Right atrium auricular region (tissue), 2 donors: Measurements from ENCODE around the gene TMEM225B. TPM values are rescaled to one million over a fixed set of nuclear protein-coding genes. Genes with fewer than 3 reads are reported as not detected.

Experiments used
- DNase-seq: peaks from one replicate; pipeline ENCODE4 v3.0.0-alpha.2; 2019; ENCODE audit warnings: low spot score
- H3K27ac ChIP-seq, 2 donors: fragments of 200-600 bp; sonication (generic); 1 replicate in 1 of 2; 2 replicates in 1 of 2; pipeline ENCODE4 v1.5.1; 2016 to 2019
- H3K27me3 ChIP-seq, 2 donors: fragments of 200-600 bp; sonication (generic); one replicate each; pipeline versions ENCODE4 v1.5.1 to v1.6.0; 2017 to 2019
- H3K36me3 ChIP-seq: fragments of 200-600 bp; sonication (generic); one replicate; pipeline ENCODE4 v1.5.1; 2016
- H3K4me1 ChIP-seq, 2 donors: fragments of 200-600 bp; sonication (generic); one replicate each; pipeline versions ENCODE4 v1.5.1 to v1.6.0; 2017 to 2019
- H3K4me3 ChIP-seq, 2 donors: fragments of 200-600 bp; sonication (generic); 1 replicate in 1 of 2; 2 replicates in 1 of 2; pipeline ENCODE4 v1.5.1; 2017 to 2019; ENCODE audit warnings: mild to moderate bottlenecking in 1 of 2, moderate library complexity in 1 of 2
- H3K9me3 ChIP-seq, 2 donors: fragments of 200-600 bp; sonication (generic); one replicate each; pipeline ENCODE4 v1.5.1; 2019
- CTCF ChIP-seq, 2 donors: fragments of 200-600 bp; sonication (generic); IDR thresholded peaks; one replicate each; pipeline ENCODE4 v1.5.1; 2019; ENCODE audit warnings: antibody characterized with exemption in 2 of 2
- total RNA-seq, 2 donors: library from RNA; depleted of rRNA; stranded (reverse); fragments of >200 nt; gene quantifications; one replicate each; pipeline ENCODE4 v1.1.0, GENCODE V29; 2016

TMEM225B gene
- total RNA-seq, 2 donors from 2014 or later: not detected

DNA sequence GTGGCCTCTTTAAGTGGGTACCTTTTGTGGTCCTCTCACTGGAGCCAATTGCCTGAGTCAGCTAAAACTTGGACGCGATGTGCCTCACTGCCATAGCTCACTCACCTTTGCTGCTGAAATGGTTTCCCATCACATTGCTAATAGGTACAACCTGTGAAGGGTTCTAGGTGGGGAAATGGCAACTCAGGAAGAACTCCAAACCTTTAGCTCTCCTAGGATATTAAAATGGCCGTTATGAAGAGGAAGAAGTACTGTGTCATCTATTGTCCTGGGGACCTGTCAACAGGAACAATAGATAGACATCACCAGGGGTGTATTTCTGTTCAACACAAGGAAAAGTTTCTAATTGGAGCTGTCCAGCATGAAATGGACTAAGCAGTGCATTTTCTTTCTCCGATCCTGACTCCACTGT, 40.9 kb upstream of the TMEM225B start:
- no peak for DNase-seq
- Histone ChIP-seq H3K9me3 (no peaks in the 10 kb centered on the region), H3K27me3 (no peaks in the 10 kb centered on the region), H3K36me3 (peaks cover 20% of the 10 kb centered on the region), H3K27ac (peak overlapping the region; percentile 98 to 99), H3K4me3 (peak overlapping the region; percentile 94 to 95), H3K4me1 (peaks cover 0 to 47% of the 10 kb centered on the region in 2 donors)
- no peak for TF ChIP-seq CTCF (IDR thresholded peaks at IDR 0.05)

DNA sequence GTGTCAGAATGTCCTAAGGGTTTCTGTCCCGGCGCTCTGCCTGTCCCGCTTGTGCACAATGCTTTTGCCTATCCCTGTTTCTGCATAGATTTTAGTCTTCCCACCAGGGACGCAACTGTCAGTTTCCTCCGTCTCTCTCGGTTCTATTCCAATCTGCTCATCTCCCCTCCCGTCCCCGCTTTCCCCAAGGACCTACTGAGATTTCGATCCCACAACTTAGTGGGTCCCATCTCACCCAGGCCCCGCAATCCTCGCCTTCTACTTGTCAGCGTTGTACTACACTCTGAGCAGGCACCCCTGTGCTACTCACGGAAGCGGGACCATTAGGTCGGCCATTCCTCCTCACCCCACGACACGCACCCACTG, 40.1 kb upstream of the TMEM225B start:
- H3K4me3 ChIP-seq: peak overlapping the region; percentile 94 to 95
- no peaks in the 10 kb centered on the region for H3K9me3 ChIP-seq
- peak overlapping the region; percentile 98 to 99 for H3K27ac ChIP-seq
- H3K4me1 ChIP-seq: peaks cover 0 to 46% of the 10 kb centered on the region in 2 donors
- H3K27me3 ChIP-seq: no peaks in the 10 kb centered on the region
- H3K36me3 ChIP-seq: peaks cover 27% of the 10 kb centered on the region
- DNase-seq: no peak
- TF ChIP-seq CTCF (IDR thresholded peaks at IDR 0.05): no peak

DNA sequence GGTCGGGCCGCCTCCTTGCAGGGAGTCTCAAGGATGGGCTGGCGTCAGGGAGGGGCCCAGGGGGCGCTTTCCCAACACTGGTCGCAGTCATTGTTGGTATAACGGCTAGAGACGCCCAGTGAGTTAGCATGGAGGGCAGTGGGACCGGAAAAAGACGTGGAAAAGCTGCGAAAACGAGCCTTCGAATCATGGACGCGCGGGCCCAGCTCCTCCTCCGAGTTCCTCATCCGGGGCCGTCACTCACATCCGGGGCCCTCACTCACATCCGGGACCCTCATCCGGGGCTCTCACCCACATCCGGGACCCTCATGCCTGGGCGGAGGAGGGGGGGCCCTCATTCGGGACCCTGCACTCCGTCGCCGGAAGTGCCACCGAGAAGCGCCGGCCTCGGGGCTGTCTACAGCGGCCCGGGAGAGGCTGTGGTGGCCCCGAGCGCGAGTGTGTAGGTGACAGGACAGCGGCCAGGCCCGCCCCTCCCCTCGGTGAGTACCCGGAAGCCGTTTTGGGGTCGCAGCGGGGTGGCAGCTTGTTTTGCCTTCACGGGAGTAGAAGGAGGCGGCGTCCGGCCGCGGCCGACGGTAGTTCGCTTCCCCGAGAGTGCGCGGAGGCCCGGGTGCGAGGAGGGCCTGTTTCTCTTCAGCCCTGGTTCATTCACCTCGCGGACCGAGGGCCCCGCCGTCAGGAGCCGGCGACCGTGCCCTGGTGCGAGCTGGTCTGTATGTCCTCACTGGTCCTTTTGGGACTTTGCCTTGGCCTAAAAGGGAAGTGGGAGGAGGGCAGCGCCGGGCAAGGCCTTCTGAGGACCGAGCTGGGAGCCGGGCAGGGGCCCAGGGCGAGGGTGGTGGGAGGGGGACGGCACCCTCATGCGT, 39.5 kb upstream of the TMEM225B start, which contains the start of gene ZNF655:
Gene ZNF655, plus strand, starts transcription at position 337 of the 869 bp plus-strand sequence. CDS start 1,918 bp downstream, outside the sequence.
- peak within 1 kb of the TSS; percentile 94 to 95 for H3K4me3 ChIP-seq
- no peaks in the 10 kb centered on the region for H3K9me3 ChIP-seq
- H3K4me1 ChIP-seq: peaks cover 0 to 47% of the 10 kb centered on the region in 2 donors
- DNase-seq: peak; percentile 94
- peak in 1 of 2 donors; percentile 5 for TF ChIP-seq CTCF (IDR thresholded peaks at IDR 0.05)
- H3K27me3 ChIP-seq: no peaks in the 10 kb centered on the region
- H3K36me3 ChIP-seq: peaks cover 33% of the 10 kb centered on the region
- H3K27ac ChIP-seq: peak within 1 kb of the TSS; percentile 98 to 99

GRCh38 chr7:99559175-99559915, 38.7 kb upstream of the TMEM225B start:
- Histone ChIP-seq H3K9me3 (no peaks in the 10 kb centered on the region), H3K27ac (peak overlapping the region; percentile 98 to 99), H3K4me3 (peak overlapping the region; percentile 94 to 95), H3K36me3 (peaks cover 41% of the 10 kb centered on the region), H3K4me1 (peaks cover 0 to 47% of the 10 kb centered on the region in 2 donors), H3K27me3 (no peaks in the 10 kb centered on the region)
- DNase-seq: no peak
- no peak for TF ChIP-seq CTCF (IDR thresholded peaks at IDR 0.05)

GRCh38 chr7:99560834-99561736, 37.0 kb upstream of the TMEM225B start:
- H3K27ac ChIP-seq: no peak overlapping the region
- H3K27me3 ChIP-seq: no peaks in the 10 kb centered on the region
- DNase-seq: no peak
- peaks cover 54% of the 10 kb centered on the region for H3K36me3 ChIP-seq
- TF ChIP-seq CTCF (IDR thresholded peaks at IDR 0.05): no peak
- no peak overlapping the region for H3K4me3 ChIP-seq
- H3K4me1 ChIP-seq: peaks cover 0 to 47% of the 10 kb centered on the region in 2 donors
- no peaks in the 10 kb centered on the region for H3K9me3 ChIP-seq
